ENCODE data around the gene UST.

- TF ChIP-seq POLR2A (IDR thresholded peaks at IDR 0.05; ENCODE audit: control extremely low read depth in 1 of 2, low read depth in 2 of 2, low read length in 2 of 2) (no peak), CBX5 (IDR thresholded peaks at IDR 0.05; ENCODE audit: low read depth, low read length) (no peak), CHD2 (IDR thresholded peaks at IDR 0.05; ENCODE audit: low read length) (no peak), YY1 (IDR thresholded peaks at IDR 0.05; ENCODE audit: low read depth, low read length) (no peak), NANOG (IDR thresholded peaks at IDR 0.05; ENCODE audit: insufficient read depth, low read depth, low read length, poor library complexity, severe bottlenecking) (no peak), ZNF274 (IDR thresholded peaks at IDR 0.05; ENCODE audit: borderline replicate concordance, extremely low read depth, low read length) (no peak), CREB1 (IDR thresholded peaks at IDR 0.05) (no peak), SIN3A (conservative IDR thresholded peaks at IDR 0.05 in 1 of 2, IDR thresholded peaks at IDR 0.05 in 1 of 2; ENCODE audit: low read depth in 1 of 2, low read length in 2 of 2) (no peak), E2F6 (IDR thresholded peaks at IDR 0.05) (no peak), EP300 (IDR thresholded peaks at IDR 0.05; ENCODE audit: borderline replicate concordance in 1 of 2, low read depth in 2 of 2, low read length in 2 of 2) (no peak), JUND (IDR thresholded peaks at IDR 0.05; ENCODE audit: low read length) (no peak), POU5F1 (IDR thresholded peaks at IDR 0.05; ENCODE audit: low read depth, low read length) (no peak)
- TF ChIP-seq, protein P1, sequence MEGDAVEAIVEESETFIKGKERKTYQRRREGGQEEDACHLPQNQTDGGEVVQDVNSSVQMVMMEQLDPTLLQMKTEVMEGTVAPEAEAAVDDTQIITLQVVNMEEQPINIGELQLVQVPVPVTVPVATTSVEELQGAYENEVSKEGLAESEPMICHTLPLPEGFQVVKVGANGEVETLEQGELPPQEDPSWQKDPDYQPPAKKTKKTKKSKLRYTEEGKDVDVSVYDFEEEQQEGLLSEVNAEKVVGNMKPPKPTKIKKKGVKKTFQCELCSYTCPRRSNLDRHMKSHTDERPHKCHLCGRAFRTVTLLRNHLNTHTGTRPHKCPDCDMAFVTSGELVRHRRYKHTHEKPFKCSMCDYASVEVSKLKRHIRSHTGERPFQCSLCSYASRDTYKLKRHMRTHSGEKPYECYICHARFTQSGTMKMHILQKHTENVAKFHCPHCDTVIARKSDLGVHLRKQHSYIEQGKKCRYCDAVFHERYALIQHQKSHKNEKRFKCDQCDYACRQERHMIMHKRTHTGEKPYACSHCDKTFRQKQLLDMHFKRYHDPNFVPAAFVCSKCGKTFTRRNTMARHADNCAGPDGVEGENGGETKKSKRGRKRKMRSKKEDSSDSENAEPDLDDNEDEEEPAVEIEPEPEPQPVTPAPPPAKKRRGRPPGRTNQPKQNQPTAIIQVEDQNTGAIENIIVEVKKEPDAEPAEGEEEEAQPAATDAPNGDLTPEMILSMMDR (IDR thresholded peaks at IDR 0.05; ENCODE audit: control extremely low read depth in 1 of 3, insufficient read depth in 1 of 3, low read depth in 1 of 3, low read length in 3 of 3): no peak
- TF ChIP-seq, protein P2, sequence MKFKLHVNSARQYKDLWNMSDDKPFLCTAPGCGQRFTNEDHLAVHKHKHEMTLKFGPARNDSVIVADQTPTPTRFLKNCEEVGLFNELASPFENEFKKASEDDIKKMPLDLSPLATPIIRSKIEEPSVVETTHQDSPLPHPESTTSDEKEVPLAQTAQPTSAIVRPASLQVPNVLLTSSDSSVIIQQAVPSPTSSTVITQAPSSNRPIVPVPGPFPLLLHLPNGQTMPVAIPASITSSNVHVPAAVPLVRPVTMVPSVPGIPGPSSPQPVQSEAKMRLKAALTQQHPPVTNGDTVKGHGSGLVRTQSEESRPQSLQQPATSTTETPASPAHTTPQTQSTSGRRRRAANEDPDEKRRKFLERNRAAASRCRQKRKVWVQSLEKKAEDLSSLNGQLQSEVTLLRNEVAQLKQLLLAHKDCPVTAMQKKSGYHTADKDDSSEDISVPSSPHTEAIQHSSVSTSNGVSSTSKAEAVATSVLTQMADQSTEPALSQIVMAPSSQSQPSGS (IDR thresholded peaks at IDR 0.05; ENCODE audit: low read length): no peak
These were observed 196.6 kb downstream of the UST start for GRCh38 chr6:148943451-148943850.

Data from H1 (cell line).